GM04503 (cell line): ENCODE data around the gene PARVB.
"Not testable (repeated sequence)": the region's sequence is repeated elsewhere in the genome, so short reads cannot be mapped to it uniquely, and the experiment has no call there.

Experiments
- DNase-seq: peaks from one replicate; pipeline ENCODE4 v3.0.0-alpha.2; 2012; ENCODE audit warnings: low read depth

The PARVB gene

DNA sequence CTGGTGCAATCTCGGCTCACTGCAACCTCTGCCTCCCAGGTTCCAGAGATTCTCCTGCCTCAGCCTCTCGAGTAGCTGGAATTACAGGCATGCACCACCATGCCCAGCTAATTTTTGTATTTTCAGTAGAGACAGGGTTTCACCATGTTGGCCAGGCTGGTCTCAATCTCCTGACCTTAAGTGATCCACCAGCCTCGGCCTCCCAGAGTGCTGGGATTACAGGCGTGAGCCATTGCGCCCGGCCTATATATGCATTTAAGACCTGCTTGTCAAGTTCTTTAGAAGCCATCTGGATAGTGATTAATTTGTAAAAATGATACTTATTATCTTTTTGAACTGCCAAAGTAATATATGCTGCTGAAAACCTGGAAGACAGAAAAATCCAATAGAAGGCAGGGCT is 86.6 kb downstream of the PARVB start:
- DNase-seq: not testable (repeated sequence)

- DNase-seq: no peak
Observed at GRCh38 chr22:44111562-44112155, 87.6 kb downstream of the PARVB start.

DNA sequence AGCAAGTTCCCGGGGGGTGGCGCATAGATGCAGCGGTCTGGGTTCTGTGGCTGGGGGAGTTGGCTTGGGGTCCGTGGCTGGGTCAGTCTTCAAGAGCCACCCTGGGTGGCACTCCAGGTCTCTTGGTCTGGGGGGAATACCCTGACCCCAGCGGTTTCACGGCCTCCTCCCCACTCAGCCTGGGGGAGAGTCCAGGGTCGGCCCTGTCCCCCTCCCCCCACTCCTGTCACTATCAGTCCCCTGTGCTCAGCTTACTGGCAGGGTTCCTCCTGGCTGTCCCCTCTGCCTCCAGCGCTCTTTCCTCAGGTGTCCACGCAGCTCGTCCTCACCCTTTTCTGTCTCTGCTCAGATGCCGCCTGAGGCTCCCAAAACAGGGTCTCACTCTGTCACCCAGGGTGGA is 88.1 kb downstream of the PARVB start:
- DNase-seq: no peak

GRCh38 chr22:44116331-44116730 is 92.2 kb downstream of the PARVB start:
- DNase-seq: no peak

DNA sequence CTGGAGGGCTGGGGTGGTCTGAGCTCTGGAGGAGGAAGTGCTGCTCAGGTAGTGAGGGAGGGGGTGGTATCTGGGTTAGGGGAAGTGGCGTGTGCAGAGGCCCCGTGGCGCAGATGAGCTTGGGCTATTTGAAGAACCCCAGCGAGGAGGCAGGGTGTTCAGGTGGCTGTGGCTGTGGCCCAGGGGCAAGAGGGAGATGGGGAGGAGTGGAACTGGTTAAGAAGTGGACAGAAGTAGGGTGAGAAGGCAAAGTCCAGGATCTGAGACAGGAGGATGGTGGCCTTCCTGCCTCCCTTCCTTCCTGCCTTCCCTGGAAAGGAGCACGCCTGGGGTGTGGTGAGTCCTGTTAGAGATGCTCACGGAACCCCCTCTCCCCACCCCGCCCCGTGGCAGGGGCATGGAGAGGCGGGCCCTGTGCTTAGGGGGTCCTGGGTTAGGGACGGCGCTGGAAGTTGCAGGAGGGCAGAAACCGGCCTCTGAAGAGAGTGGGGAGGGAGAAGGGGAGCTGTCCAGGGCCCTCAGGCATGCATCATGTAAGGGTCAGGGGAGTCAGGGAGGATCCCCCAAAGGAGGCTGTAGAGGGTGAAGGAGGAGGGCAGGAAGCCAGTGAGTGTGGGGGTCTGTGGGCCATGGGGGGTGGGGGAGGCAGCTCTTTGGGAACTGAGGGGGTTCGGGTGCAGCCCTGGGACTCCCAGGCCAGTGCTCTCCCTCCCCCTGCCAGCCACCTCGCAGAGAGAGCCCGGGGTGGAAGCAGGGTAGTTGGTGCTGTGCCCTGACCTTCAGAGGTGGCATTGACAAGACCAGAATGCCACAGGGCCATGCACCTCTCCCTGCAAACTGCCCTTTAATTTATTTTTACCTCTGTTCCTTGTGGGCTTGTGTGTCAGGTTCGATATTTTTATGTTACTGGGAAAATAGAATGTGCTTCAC is 92.9 kb downstream of the PARVB start:
- no peak for DNase-seq

GRCh38 chr22:44117746-44118145 is 93.6 kb downstream of the PARVB start:
- no peak for DNase-seq

- no peak for DNase-seq
Observed at GRCh38 chr22:44118645-44119315, 94.7 kb downstream of the PARVB start.

DNA sequence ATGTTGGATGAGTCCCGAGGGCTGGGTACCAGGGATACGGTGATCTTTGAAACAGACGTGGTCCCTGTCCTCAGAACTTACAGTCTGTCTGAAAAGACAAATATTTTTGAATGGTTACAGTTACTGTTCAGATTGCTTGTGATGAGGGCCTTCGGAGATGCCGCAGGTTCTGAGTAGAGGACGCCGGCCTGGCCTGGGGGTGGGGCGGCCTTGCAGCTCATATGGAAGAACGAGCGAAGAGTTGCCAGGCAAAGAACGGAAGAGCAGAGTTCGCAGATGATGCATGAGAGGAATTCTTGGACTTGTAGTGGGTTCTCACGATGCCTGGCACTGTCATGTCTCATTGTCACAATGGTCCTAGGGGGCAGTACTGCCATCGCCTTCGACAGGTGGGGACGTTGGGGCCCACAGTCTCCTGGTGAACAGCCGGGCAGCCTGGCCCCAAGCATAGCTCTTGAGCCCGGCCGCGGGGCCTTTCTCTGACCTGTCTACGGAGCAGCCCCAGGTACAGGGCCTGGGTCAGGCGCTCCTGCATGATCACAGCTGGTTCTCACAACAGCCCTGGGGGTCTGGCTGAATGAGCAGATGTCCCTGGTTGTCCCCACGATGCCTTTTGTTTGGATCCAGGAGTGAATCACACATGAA is 95.7 kb downstream of the PARVB start:
- no peak for DNase-seq

DNA sequence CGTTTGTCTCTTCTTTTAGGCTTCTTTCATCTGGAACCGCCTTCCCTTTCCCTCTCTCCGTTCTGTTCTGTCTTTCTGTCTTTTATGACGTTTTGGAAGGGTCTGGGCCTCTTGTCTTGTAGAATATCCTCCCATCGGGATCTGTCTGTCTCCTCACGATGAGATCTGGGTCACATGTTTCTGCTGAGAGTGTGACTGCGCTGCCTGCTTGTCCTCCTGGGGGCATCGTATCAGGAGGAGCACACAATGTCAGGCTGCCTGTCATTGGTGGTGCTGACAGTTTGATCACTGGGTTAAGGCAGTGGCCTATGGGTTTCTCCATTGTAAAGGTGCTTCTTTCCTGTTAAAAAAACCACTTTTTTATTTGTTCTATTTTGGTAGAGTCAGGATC is 96.2 kb downstream of the PARVB start:
- DNase-seq: no peak

DNA sequence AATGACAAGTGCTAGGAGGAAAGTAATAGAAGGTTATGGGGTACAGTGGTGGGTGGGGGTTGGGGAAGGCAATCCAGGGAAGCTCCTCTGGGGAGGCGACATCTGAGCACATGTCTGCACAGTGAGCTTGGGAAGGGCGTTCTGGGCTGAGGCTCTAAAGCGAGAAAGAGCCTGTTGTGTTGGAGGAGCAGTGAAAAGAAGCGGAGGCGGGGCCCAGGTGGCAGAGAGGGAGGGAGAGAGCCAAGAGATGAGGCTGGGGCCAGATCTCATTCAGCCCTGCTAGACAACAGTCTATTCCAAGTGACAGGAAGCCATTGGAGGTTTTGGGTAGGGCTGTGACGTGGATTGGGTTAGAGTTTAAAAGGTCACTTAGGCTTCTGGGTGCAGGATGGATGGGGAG is 101.3 kb downstream of the PARVB start:
- no peak for DNase-seq

GRCh38 chr22:44126807-44127206 is 102.7 kb downstream of the PARVB start:
- DNase-seq: no peak

- DNase-seq: no peak
Observed at GRCh38 chr22:44127356-44127755, 103.3 kb downstream of the PARVB start.

GRCh38 chr22:44128958-44129618 is 105.0 kb downstream of the PARVB start:
- DNase-seq: no peak

DNA sequence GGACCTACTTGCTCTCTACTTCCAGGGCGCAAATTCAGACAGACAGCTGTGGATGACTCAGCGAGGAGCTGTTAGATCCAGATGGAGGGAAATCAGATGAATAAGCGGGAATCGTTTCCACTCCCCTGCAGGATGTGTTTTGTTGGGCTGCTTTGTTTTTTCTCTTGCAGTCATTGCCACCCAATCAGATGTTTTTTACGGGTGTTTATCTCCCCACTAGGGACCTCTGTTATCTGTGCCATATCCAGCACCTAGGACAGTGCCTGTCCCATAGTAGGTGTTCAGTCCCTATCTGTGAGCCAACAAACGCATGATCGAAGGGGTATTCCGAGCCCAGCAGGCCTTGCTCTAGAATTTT is 105.5 kb downstream of the PARVB start:
- DNase-seq: no peak

DNA sequence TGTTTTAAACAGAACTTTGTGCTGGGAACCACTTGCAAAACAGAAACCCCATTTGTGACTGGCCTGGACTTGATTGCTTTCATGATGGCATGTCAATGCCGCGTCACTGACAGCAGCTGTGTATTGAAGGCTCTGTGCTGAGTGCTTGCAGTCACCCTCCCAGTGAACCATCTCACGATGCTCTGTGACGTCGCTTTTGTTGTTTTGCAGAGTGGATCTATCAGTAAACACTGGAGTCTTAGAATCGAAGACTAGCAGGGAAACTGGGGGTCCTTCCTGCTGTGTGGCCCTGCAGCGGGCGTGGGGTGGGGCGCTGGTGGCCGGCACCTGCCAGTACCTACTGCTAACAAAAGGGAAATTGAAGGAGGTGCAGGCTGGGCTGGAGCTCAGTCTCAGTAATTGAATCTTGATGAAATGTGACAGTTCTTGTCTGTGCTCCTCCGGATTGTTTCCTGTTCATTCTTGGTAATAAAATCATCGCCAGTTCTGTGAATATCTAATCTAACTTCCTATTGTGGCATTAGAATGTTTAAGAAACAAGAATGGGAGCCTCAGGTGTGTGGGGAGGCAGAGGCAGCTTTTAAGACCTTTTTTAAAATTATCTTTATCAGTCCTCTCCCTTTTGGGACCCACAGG is 106.1 kb downstream of the PARVB start:
- DNase-seq: no peak

GRCh38 chr22:44131412-44131811 is 107.3 kb downstream of the PARVB start:
- DNase-seq: no peak

DNA sequence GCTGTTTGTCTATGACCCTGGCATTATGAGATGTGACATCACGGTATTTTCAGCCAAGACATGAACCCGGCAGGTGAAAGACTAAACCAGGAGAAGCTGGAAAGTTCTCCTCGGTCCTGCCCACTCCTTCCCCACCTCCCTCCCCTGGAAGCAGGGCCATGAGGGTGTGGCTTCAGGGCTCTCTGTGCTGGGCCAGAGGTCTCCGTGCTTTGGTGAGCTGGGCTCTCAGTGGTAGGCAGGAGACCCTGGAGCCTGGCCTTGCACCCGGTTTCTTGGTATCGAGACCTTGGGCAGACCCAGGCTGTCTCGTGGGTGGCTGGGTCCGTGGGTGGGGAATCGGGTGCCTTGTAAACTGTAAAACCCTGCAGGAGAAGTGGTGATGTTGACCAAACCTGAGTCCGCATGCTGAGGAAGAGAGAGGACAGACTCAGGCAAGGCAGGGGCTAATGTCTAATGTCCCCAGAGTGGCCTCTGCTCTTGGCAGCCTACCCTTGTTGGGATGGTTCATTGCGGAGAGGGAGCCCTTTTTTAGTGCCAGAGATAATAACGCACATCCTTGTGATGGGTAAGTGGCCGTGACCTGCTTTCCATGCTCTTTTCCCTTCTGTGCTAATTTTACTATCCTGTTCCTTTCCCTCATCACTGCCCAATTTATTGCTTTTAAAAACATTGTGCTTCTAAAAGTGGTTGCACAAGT is 108.0 kb downstream of the PARVB start:
- no peak for DNase-seq

DNA sequence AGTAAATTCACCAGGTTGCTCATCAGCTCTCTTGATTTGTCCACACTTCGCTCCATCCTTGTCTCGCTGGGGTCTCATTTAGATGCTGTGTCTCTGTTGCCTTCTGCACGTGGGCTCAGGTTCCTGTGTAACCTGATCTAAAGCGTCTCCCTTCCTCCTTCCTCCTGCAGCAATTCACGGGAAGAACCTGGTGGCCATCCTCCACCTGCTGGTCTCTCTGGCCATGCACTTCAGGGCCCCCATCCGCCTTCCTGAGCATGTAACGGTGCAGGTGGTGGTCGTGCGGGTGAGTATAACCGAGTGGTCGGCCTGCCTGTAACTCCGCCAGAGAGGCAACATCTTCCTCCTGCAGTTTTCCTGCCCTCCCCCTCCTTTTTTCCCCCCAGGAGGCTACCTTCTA is 108.6 kb downstream of the PARVB start:
- DNase-seq: no peak

GRCh38 chr22:44133161-44133560 is 109.1 kb downstream of the PARVB start:
- no peak for DNase-seq

GRCh38 chr22:44133901-44134571 is 109.9 kb downstream of the PARVB start:
- no peak for DNase-seq
